ENCODE measurements around the gene MTMR3.

DNA sequence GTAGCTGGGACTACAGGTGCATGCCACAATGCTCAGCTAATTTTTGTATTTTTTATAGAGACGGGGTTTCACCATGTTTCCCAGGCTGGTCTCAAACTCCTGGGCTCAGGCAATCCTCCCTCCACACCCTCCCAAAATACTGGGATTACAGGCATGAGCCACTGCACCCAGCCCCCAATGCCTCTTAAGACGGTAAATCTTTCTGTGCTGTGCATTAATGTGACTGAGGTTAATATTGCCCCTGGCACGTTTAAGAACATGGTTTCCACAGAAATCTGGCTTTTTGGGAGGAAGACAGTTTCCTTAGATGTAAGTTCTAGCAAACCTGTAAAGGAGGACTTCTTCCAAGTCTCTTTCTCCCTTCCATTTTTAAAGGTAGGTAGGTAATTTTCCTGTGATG is 191.2 kb downstream of the MTMR3 start:
- no peak for TF ChIP-seq POLR2A (IDR thresholded peaks at IDR 0.05; ENCODE audit: low read depth, low read length)
- no peak for TF ChIP-seq POLR2AphosphoS5 (IDR thresholded peaks at IDR 0.05; ENCODE audit: low read depth, low read length)
- TF ChIP-seq TAF1 (IDR thresholded peaks at IDR 0.05; ENCODE audit: borderline replicate concordance, low read depth, low read length) = no peak

All from GM12892 (cell line).